Neural progenitor cell (in vitro differentiated cells): ENCODE results near the gene ABCC3. TPM values are rescaled to one million over a fixed set of nuclear protein-coding genes. Genes with fewer than 3 reads are reported as not detected.

Experiments used
- DNase-seq: peaks from one replicate; pipeline ENCODE4 v3.0.0-alpha.2; 2016; ENCODE audit warnings: low spot score
- H2AFZ ChIP-seq: fragments of 200-600 bp; sonication (generic); replicated peaks from 2 replicates; pipeline ENCODE4 v1.6.1; 2016; ENCODE audit warnings: antibody characterized with exemption
- H3F3A ChIP-seq: fragments of 200-600 bp; sonication (generic); 2 replicates; pipeline ENCODE4 v1.6.1; 2016; ENCODE audit warnings: antibody characterized with exemption, low read depth
- H3K27ac ChIP-seq: fragments of 200-600 bp; sonication (generic); 2 replicates; pipeline ENCODE4 v1.5.1; 2016; ENCODE audit warnings: mild to moderate bottlenecking
- H3K27me3 ChIP-seq: fragments of 200-600 bp; sonication (generic); 2 replicates; pipeline ENCODE4 v1.6.1; 2016; ENCODE audit warnings: mild to moderate bottlenecking, moderate library complexity
- H3K36me3 ChIP-seq: fragments of 200-600 bp; sonication (generic); 2 replicates; pipeline ENCODE4 v1.5.1; 2016
- H3K4me1 ChIP-seq: fragments of 200-600 bp; sonication (generic); 2 replicates; pipeline ENCODE4 v1.6.1; 2016; ENCODE audit warnings: mixed run types
- H3K4me2 ChIP-seq: fragments of 200-600 bp; sonication (generic); 2 replicates; pipeline ENCODE4 v1.6.1; 2016
- H3K4me3 ChIP-seq: fragments of 200-600 bp; sonication (generic); 2 replicates; pipeline ENCODE4 v1.5.1; 2016
- H3K79me2 ChIP-seq: fragments of 200-600 bp; sonication (generic); 2 replicates; pipeline ENCODE4 v1.6.1; 2016; ENCODE audit warnings: low read depth
- H3K9ac ChIP-seq: fragments of 200-600 bp; sonication (generic); 2 replicates; pipeline ENCODE4 v1.6.1; 2016
- H3K9me3 ChIP-seq: fragments of 200-600 bp; sonication (generic); 2 replicates; pipeline ENCODE4 v1.5.1; 2016; ENCODE audit warnings: low read depth
- H4K20me1 ChIP-seq: fragments of 200-600 bp; sonication (generic); 2 replicates; pipeline ENCODE4 v1.6.1; 2016; ENCODE audit warnings: low read depth
- H3K27ac Mint-ChIP-seq: 3 replicates; pipeline ENCODE4 v1.8.0; 2021; ENCODE audit warnings: mixed read lengths
- H3K27me3 Mint-ChIP-seq: 2 replicates; pipeline ENCODE4 v1.8.0; 2022; ENCODE audit warnings: low read depth, mild to moderate bottlenecking, inconsistent platforms, moderate library complexity, mixed read lengths; ENCODE audit not compliant: insufficient read depth
- H3K36me3 Mint-ChIP-seq: 3 replicates; pipeline ENCODE4 v1.8.0; 2021; ENCODE audit warnings: mixed read lengths
- H3K4me1 Mint-ChIP-seq: 3 replicates; pipeline ENCODE4 v1.8.0; 2021; ENCODE audit warnings: mixed read lengths
- H3K4me3 Mint-ChIP-seq: 3 replicates; pipeline ENCODE4 v1.8.0; 2021; ENCODE audit warnings: mild to moderate bottlenecking, moderate library complexity, mixed read lengths
- H3K9me3 Mint-ChIP-seq: 3 replicates; pipeline ENCODE4 v1.8.0; 2020; ENCODE audit warnings: mixed read lengths
- CTCF ChIP-seq: fragments of 200-600 bp; sonication (generic); IDR thresholded peaks from 2 replicates; pipeline ENCODE4 v1.5.1; 2017; ENCODE audit warnings: antibody characterized with exemption, mild to moderate bottlenecking
- EZH2 ChIP-seq: fragments of 200-600 bp; sonication (generic); IDR thresholded peaks from 2 replicates; pipeline ENCODE4 v1.6.1; 2017; ENCODE audit warnings: antibody characterized with exemption, mild to moderate bottlenecking, moderate library complexity
- EZH2phosphoT487 ChIP-seq: fragments of 200-600 bp; sonication (generic); IDR thresholded peaks from 2 replicates; pipeline ENCODE4 v1.6.1; 2017; ENCODE audit warnings: antibody characterized with exemption
- total RNA-seq: library from RNA; depleted of rRNA; stranded (reverse); fragments of >200 nt; gene quantifications from 2 replicates; pipeline ENCODE4 v1.2.3, GENCODE V29; 2015; ENCODE audit warnings: low replicate concordance

Gene ABCC3
- total RNA-seq, 1 donor from 2014 or later: not detected

GRCh38 chr17:50624321-50624934 lies 10.3 kb upstream of the ABCC3 start:
- peaks cover 13% of the 10 kb centered on the region for H3K27me3 ChIP-seq
- H3K9me3 ChIP-seq: no peaks in the 10 kb centered on the region
- Mint-ChIP-seq H3K27me3 (peaks cover 10% of the 10 kb centered on the region), H3K4me1 (peaks cover 69% of the 10 kb centered on the region), H3K27ac (no peak overlapping the region), H3K9me3 (no peaks in the 10 kb centered on the region), H3K36me3 (no peaks in the 10 kb centered on the region), H3K4me3 (no peak overlapping the region)
- no peaks in the 10 kb centered on the region for H3K36me3 ChIP-seq
- no peaks in the 10 kb centered on the region for H3K79me2 ChIP-seq
- H3K4me3 ChIP-seq: no peak overlapping the region
- TF ChIP-seq CTCF: no peak
- TF ChIP-seq EZH2phosphoT487: no peak
- no peak for TF ChIP-seq EZH2
- peaks cover 78% of the 10 kb centered on the region for H3K4me1 ChIP-seq
- no peak for DNase-seq
- no peak overlapping the region for H3K4me2 ChIP-seq
- H3K9ac ChIP-seq: no peak overlapping the region
- no peak overlapping the region for H3K27ac ChIP-seq
- no peak overlapping the region for H2AFZ ChIP-seq
- peaks cover 52% of the 10 kb centered on the region for H3F3A ChIP-seq
- H4K20me1 ChIP-seq: peaks cover 8% of the 10 kb centered on the region

- Histone ChIP-seq H3K27me3 (peaks cover 13% of the 10 kb centered on the region), H3K36me3 (no peaks in the 10 kb centered on the region), H3K4me2 (no peak overlapping the region), H3F3A (peaks cover 52% of the 10 kb centered on the region), H3K9ac (no peak overlapping the region), H2AFZ (no peak overlapping the region), H3K4me3 (no peak overlapping the region), H3K79me2 (no peaks in the 10 kb centered on the region), H3K27ac (no peak overlapping the region), H3K9me3 (no peaks in the 10 kb centered on the region), H4K20me1 (peaks cover 8% of the 10 kb centered on the region), H3K4me1 (peaks cover 70% of the 10 kb centered on the region)
- peaks cover 8% of the 10 kb centered on the region for H3K27me3 Mint-ChIP-seq
- H3K9me3 Mint-ChIP-seq: no peaks in the 10 kb centered on the region
- peaks cover 65% of the 10 kb centered on the region for H3K4me1 Mint-ChIP-seq
- H3K36me3 Mint-ChIP-seq: no peaks in the 10 kb centered on the region
- DNase-seq: no peak
- H3K27ac Mint-ChIP-seq: no peak overlapping the region
- no peak overlapping the region for H3K4me3 Mint-ChIP-seq
- TF ChIP-seq EZH2phosphoT487 (no peak), EZH2 (no peak), CTCF (no peak)
Measured at GRCh38 chr17:50625032-50625871, 9.4 kb upstream of the ABCC3 start.

- Histone ChIP-seq H3K27me3 (peaks cover 16% of the 10 kb centered on the region), H3K36me3 (no peaks in the 10 kb centered on the region), H3K9ac (no peak overlapping the region), H3K4me2 (no peak overlapping the region), H3K4me1 (peaks cover 61% of the 10 kb centered on the region), H2AFZ (no peak overlapping the region), H3K27ac (no peak overlapping the region), H3K4me3 (no peak overlapping the region), H3F3A (peaks cover 44% of the 10 kb centered on the region), H4K20me1 (peaks cover 8% of the 10 kb centered on the region), H3K79me2 (no peaks in the 10 kb centered on the region), H3K9me3 (no peaks in the 10 kb centered on the region)
- no peak overlapping the region for H3K4me3 Mint-ChIP-seq
- no peak overlapping the region for H3K27ac Mint-ChIP-seq
- peaks cover 11% of the 10 kb centered on the region for H3K27me3 Mint-ChIP-seq
- no peaks in the 10 kb centered on the region for H3K9me3 Mint-ChIP-seq
- no peaks in the 10 kb centered on the region for H3K36me3 Mint-ChIP-seq
- peak; percentile 92 for DNase-seq
- TF ChIP-seq CTCF (peak; percentile 97), EZH2phosphoT487 (no peak)
- H3K4me1 Mint-ChIP-seq: peaks cover 63% of the 10 kb centered on the region
Measured at GRCh38 chr17:50626037-50626574, 8.6 kb upstream of the ABCC3 start.
